ENCODE data around the gene MEGF6. TPM values are rescaled to one million over a fixed set of nuclear protein-coding genes. Genes with fewer than 3 reads are reported as not detected.
A peak's percentile ranks its signal among the peaks of the same experiment; 100 is the strongest.

MEGF6 gene
- total and polyA plus RNA-seq, 2 experiments from 2014 or later: 11.6 to 21.9 TPM

DNA sequence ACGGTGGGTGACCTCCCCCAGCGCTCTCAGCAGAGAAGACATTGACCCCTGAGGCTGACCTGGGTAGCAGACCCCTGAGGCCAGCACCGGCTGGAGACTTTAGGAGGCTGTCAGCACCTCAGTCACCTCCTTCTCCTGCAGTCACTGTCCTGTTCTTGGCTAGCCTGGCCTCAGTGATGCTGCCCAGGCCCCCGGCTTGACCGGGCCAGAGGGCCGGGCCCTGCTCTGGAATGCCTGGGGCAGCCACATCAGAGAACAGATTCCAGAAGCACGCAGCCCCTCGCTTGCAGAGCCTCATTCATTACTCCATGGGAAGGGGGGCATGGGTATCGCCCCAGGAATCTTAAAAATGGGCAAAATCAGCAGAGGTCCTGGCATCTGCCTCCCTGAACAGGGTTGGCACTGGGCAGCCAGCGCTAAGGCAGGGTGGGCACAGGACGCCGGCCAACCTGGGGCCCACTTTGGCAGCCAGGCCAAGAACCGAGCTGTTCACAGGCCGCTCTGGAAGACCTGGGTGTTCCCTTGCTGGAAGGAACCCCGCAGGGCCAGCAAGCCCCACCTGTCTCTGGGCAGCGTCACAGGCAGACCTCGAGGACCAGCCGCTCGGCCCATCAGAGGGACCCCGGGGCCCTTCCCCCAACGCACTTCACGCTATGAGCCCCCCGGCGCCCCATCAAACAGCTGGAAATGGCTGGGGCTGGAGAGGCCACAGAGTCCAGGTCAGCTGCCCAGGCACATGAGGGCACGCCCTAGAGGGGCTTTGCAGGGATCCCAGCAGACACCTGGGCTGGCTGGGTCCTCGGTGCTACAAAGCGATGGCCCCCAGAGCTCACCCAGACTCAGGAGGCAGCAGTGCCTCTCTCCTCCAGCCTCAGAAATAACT lies 45.1 kb downstream of the MEGF6 start:
- H3K4me2 ChIP-seq: no peak overlapping the region
- no peaks in the 10 kb centered on the region for H3K27me3 ChIP-seq
- no peaks in the 10 kb centered on the region for H4K20me1 ChIP-seq (ENCODE audit: insufficient read depth, poor library complexity, severe bottlenecking)
- H3K36me3 ChIP-seq (replicated peaks; ENCODE audit: insufficient read depth, low read depth): no peaks in the 10 kb centered on the region
- DNase-seq (ENCODE audit: low spot score): no peak
- H3K9me2 ChIP-seq (replicated peaks; ENCODE audit: insufficient read depth): no peaks in the 10 kb centered on the region
- TF ChIP-seq CTCF (IDR thresholded peaks at IDR 0.05; ENCODE audit: poor library complexity) (no peak), EZH2phosphoT487 (IDR thresholded peaks at IDR 0.05; ENCODE audit: low read depth, severe bottlenecking, unreplicated experiment) (no peak), EZH2 (IDR thresholded peaks at IDR 0.05; ENCODE audit: borderline replicate concordance) (no peak)
- H3K27ac ChIP-seq: no peak overlapping the region
- no peaks in the 10 kb centered on the region for H3K9me3 ChIP-seq (ENCODE audit: low read depth)
- H3K4me1 ChIP-seq (ENCODE audit: insufficient read depth): no peaks in the 10 kb centered on the region
- 70% methylated on average over 20 of the region's 27 CpGs for whole genome bisulfite sequencing (ENCODE audit: low lambda C conversion rate, missing lambda C conversion rate)
- no peak overlapping the region for H2AFZ ChIP-seq
- H3K4me3 ChIP-seq: no peak overlapping the region
- H3K79me2 ChIP-seq: no peaks in the 10 kb centered on the region

GRCh38 chr1:3564921-3565831 lies 46.1 kb downstream of the MEGF6 start:
- H3K4me3 ChIP-seq: no peak overlapping the region
- no peaks in the 10 kb centered on the region for H3K27me3 ChIP-seq
- DNase-seq (ENCODE audit: low spot score): peak; percentile 60
- 73% methylated on average over 29 of the region's 29 CpGs for WGBS (ENCODE audit: low lambda C conversion rate, missing lambda C conversion rate)
- no peak for TF ChIP-seq EZH2 (IDR thresholded peaks at IDR 0.05; ENCODE audit: borderline replicate concordance)
- TF ChIP-seq CTCF (IDR thresholded peaks at IDR 0.05; ENCODE audit: poor library complexity): peak; percentile 92
- TF ChIP-seq EZH2phosphoT487 (IDR thresholded peaks at IDR 0.05; ENCODE audit: low read depth, severe bottlenecking, unreplicated experiment): no peak
- H3K9me2 ChIP-seq (replicated peaks; ENCODE audit: insufficient read depth): no peaks in the 10 kb centered on the region
- H2AFZ ChIP-seq: no peak overlapping the region
- H3K27ac ChIP-seq: no peak overlapping the region
- H3K79me2 ChIP-seq: no peaks in the 10 kb centered on the region
- no peaks in the 10 kb centered on the region for H3K4me1 ChIP-seq (ENCODE audit: insufficient read depth)
- no peaks in the 10 kb centered on the region for H3K36me3 ChIP-seq (replicated peaks; ENCODE audit: insufficient read depth, low read depth)
- no peaks in the 10 kb centered on the region for H4K20me1 ChIP-seq (ENCODE audit: insufficient read depth, poor library complexity, severe bottlenecking)
- H3K9me3 ChIP-seq (ENCODE audit: low read depth): no peaks in the 10 kb centered on the region
- no peak overlapping the region for H3K4me2 ChIP-seq

DNA sequence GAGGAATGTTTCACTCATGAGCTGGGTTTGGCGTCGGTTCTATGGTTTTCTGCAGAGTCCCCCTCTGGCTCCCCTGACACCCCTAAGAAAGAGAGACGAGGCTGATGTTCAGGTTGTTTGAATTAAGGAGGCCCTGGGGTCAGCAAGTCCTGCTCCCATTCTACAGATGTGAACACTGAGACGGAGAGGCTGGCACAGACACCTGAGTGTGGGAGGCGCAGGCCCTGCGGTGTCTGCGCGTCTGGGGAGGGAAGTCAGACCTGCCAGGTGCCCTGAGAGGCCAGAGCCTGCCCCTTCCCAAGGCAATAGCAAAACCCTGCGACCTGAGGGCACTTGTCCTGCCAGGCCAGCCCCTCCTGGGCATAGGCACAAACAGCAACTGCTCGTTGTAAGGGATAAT lies 47.7 kb downstream of the MEGF6 start:
- no peak overlapping the region for H2AFZ ChIP-seq
- no peak for TF ChIP-seq EZH2phosphoT487 (IDR thresholded peaks at IDR 0.05; ENCODE audit: low read depth, severe bottlenecking, unreplicated experiment)
- TF ChIP-seq EZH2 (IDR thresholded peaks at IDR 0.05; ENCODE audit: borderline replicate concordance): no peak
- TF ChIP-seq CTCF (IDR thresholded peaks at IDR 0.05; ENCODE audit: poor library complexity): no peak
- H4K20me1 ChIP-seq (ENCODE audit: insufficient read depth, poor library complexity, severe bottlenecking): no peaks in the 10 kb centered on the region
- H3K27ac ChIP-seq: no peak overlapping the region
- DNase-seq (ENCODE audit: low spot score): no peak
- 89% methylated on average over 10 of the region's 10 CpGs for WGBS (ENCODE audit: low lambda C conversion rate, missing lambda C conversion rate)
- no peaks in the 10 kb centered on the region for H3K79me2 ChIP-seq
- H3K9me2 ChIP-seq (replicated peaks; ENCODE audit: insufficient read depth): no peaks in the 10 kb centered on the region
- H3K27me3 ChIP-seq: no peaks in the 10 kb centered on the region
- H3K4me3 ChIP-seq: no peak overlapping the region
- no peaks in the 10 kb centered on the region for H3K4me1 ChIP-seq (ENCODE audit: insufficient read depth)
- no peak overlapping the region for H3K4me2 ChIP-seq
- no peaks in the 10 kb centered on the region for H3K9me3 ChIP-seq (ENCODE audit: low read depth)
- H3K36me3 ChIP-seq (replicated peaks; ENCODE audit: insufficient read depth, low read depth): no peaks in the 10 kb centered on the region

All from hepatocyte (in vitro differentiated cells).